WTC11 (cell line): ENCODE results near the gene RGL1. TPM values are rescaled to one million over a fixed set of nuclear protein-coding genes. Genes with fewer than 3 reads are reported as not detected.

Source experiments
- ATAC-seq: fragments of 200-7000 bp; cut with Tn5 transposase; 2 replicates; pipeline ENCODE4 v1.10.0; 2021; ENCODE audit warnings: mild to moderate bottlenecking, moderate library complexity
- CTCF ChIA-PET: fragments of 300-600 bp; sonication (Branson Sonifier 250); formaldehyde crosslinking; loops from one replicate; lab custom pipeline; 2021; ENCODE audit warnings: antibody characterized with exemption; lab: Charles Lee
- POLR2A ChIA-PET: fragments of 350-600 bp; sonication (Branson Sonifier 250); formaldehyde crosslinking; loops from one replicate; lab custom pipeline; 2021; ENCODE audit warnings: antibody characterized with exemption; lab: Charles Lee
- DNase-seq: peaks from one replicate; pipeline ENCODE4 v3.0.0; 2021; ENCODE audit warnings: low spot score
- H3K27ac Mint-ChIP-seq: 2 replicates; pipeline ENCODE4 v1.8.0; 2021; ENCODE audit warnings: mixed read lengths
- H3K27me3 Mint-ChIP-seq: 2 replicates; pipeline ENCODE4 v1.8.0; 2021; ENCODE audit warnings: low read depth, mild to moderate bottlenecking, moderate library complexity, mixed read lengths
- H3K36me3 Mint-ChIP-seq: 2 replicates; pipeline ENCODE4 v1.8.0; 2021; ENCODE audit warnings: mixed read lengths
- H3K4me1 Mint-ChIP-seq: 2 replicates; pipeline ENCODE4 v1.8.0; 2022; ENCODE audit warnings: mixed read lengths
- H3K4me3 Mint-ChIP-seq: 2 replicates; pipeline ENCODE4 v1.8.0; 2021; ENCODE audit warnings: mild to moderate bottlenecking, moderate library complexity, mixed read lengths
- H3K9me3 Mint-ChIP-seq: 2 replicates; pipeline ENCODE4 v1.8.0; 2021; ENCODE audit warnings: mixed read lengths
- ELF4 ChIP-seq: sonication (generic); formaldehyde crosslinking; IDR thresholded peaks from 2 replicates; pipeline ENCODE4 v1.8.1; 2022; ENCODE audit warnings: low read depth, mild to moderate bottlenecking, moderate library complexity, missing genetic modification reagents
- ESRRA ChIP-seq: sonication (generic); formaldehyde crosslinking; IDR thresholded peaks from 2 replicates; pipeline ENCODE4 v1.8.1; 2022; ENCODE audit warnings: mild to moderate bottlenecking, missing genetic modification reagents, borderline replicate concordance
- FOXJ3 ChIP-seq: sonication (generic); formaldehyde crosslinking; IDR thresholded peaks from 2 replicates; pipeline ENCODE4 v1.9.0; 2021; ENCODE audit warnings: missing genetic modification reagents, mild to moderate bottlenecking, borderline replicate concordance
- JAZF1 ChIP-seq: fragments of 250-450 bp; sonication (Bioruptor Pico); IDR thresholded peaks from 2 replicates; pipeline ENCODE4 v1.9.0; 2021; ENCODE audit warnings: moderate library complexity, mild to moderate bottlenecking, inconsistent platforms
- NFATC4 ChIP-seq: fragments of 250-450 bp; sonication (Bioruptor Pico); IDR thresholded peaks from 2 replicates; pipeline ENCODE4 v1.9.0; 2021; ENCODE audit warnings: mild to moderate bottlenecking
- NFE2L1 ChIP-seq: sonication (generic); formaldehyde crosslinking; IDR thresholded peaks from 2 replicates; pipeline ENCODE4 v1.8.1; 2023; ENCODE audit warnings: missing genetic modification reagents
- NR1H2 ChIP-seq: sonication (generic); formaldehyde crosslinking; IDR thresholded peaks from 2 replicates; pipeline ENCODE4 v1.9.0; 2021; ENCODE audit warnings: mild to moderate bottlenecking, moderate library complexity, missing genetic modification reagents
- RELA ChIP-seq: sonication (generic); formaldehyde crosslinking; IDR thresholded peaks from 2 replicates; pipeline ENCODE4 v1.8.1; 2022; ENCODE audit warnings: missing genetic modification reagents, mild to moderate bottlenecking, borderline replicate concordance
- SOX15 ChIP-seq: fragments of 250-450 bp; sonication (Bioruptor Pico); IDR thresholded peaks from 2 replicates; pipeline ENCODE4 v1.9.0; 2021; ENCODE audit warnings: mild to moderate bottlenecking
- TEAD1 ChIP-seq: sonication (generic); formaldehyde crosslinking; IDR thresholded peaks from 2 replicates; pipeline ENCODE4 v1.8.0; 2022; ENCODE audit warnings: mild to moderate bottlenecking, missing genetic modification reagents
- TP53 ChIP-seq: sonication (generic); formaldehyde crosslinking; IDR thresholded peaks from 2 replicates; pipeline ENCODE4 v1.8.1; 2023; ENCODE audit warnings: mild to moderate bottlenecking, missing genetic modification reagents
- ZNF219 ChIP-seq: sonication (generic); formaldehyde crosslinking; IDR thresholded peaks from 2 replicates; pipeline ENCODE4 v1.8.0; 2023; ENCODE audit warnings: missing genetic modification reagents, mild to moderate bottlenecking, borderline replicate concordance
- ZNF423 ChIP-seq: fragments of 250-450 bp; sonication (Bioruptor Pico); IDR thresholded peaks from 2 replicates; pipeline ENCODE4 v2.1.2; 2022; ENCODE audit warnings: mild to moderate bottlenecking, moderate library complexity
- ZNF425 ChIP-seq: fragments of 250-450 bp; sonication (Bioruptor Pico); conservative IDR thresholded peaks from 2 replicates; pipeline ENCODE4 v1.9.0; 2021; ENCODE audit warnings: mild to moderate bottlenecking
- total RNA-seq: library from RNA; stranded (reverse); gene quantifications from 3 replicates; pipeline ENCODE4 v1.2.3, GENCODE V29; 2021
- TF ChIP-seq, protein P1 (sequence below): sonication (generic); formaldehyde crosslinking; conservative IDR thresholded peaks from 2 replicates; pipeline ENCODE4 v1.8.1; 2023; ENCODE audit warnings: mild to moderate bottlenecking, low read depth, missing genetic modification reagents, moderate library complexity
- TF ChIP-seq, protein P2 (sequence below): sonication (generic); formaldehyde crosslinking; IDR thresholded peaks from 2 replicates; pipeline ENCODE4 v1.8.0; 2023; ENCODE audit warnings: missing genetic modification reagents, mild to moderate bottlenecking, borderline replicate concordance

RGL1 gene
- total RNA-seq, 1 experiment from 2014 or later, result 1.5 TPM

- ATAC-seq, result no peak
- peaks cover 42% of the 10 kb centered on the region for H3K9me3 Mint-ChIP-seq
- H3K4me1 Mint-ChIP-seq, result no peaks in the 10 kb centered on the region
- POLR2A ChIA-PET, result no interaction called here
- H3K4me3 Mint-ChIP-seq, result no peak overlapping the region
- TF ChIP-seq ELF4, result no peak
- TF ChIP-seq, all 79 proteins: peak for 0
- no peak for DNase-seq
- H3K36me3 Mint-ChIP-seq, result peaks cover 17% of the 10 kb centered on the region
- no peaks in the 10 kb centered on the region for H3K27me3 Mint-ChIP-seq
- CTCF ChIA-PET, result no interaction called here
- no peak overlapping the region for H3K27ac Mint-ChIP-seq
Observed at GRCh38 chr1:183764981-183765380, 39.9 kb upstream of the RGL1 start.

DNA sequence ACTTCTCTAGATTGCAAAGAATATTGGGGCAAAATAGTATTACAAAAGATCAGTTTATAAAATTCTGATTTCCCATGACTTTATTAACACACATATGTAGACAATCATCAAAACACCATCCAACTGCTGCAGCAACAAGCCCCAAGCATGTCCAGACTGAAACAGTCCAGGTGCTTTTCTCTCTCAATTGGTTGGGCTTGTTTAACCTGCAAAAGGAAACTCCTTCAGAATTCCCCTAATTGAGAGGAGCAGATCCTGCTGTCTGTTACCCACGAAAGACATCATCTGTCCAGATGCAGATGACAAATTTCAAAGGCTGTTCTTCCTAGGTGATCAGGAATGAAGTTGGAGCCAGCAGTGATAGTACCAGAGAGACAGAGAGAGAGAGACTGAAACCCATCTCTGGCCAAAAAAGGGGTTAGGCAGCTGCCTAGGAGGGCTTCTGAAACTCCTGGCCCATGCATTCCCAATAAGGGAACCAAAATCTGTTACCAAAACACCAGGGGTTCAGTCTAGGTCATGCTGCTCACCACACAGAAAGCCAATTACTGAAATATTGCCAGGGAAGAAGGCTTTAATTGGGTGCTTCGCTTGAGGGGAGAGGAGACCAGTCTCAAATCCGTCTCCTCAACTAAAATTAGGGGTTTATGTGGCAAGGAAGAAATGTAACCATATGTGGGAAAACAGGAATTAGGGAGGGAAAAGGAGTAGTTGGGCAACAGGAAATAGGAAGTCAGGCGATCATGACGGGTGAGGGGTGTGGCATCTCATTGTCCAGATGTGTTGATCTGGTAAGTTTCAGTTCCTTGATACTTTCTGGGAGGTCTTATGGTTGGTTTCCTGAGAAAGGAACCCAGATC, 34.7 kb upstream of the RGL1 start:
- H3K4me3 Mint-ChIP-seq, result no peak overlapping the region
- peaks cover 43% of the 10 kb centered on the region for H3K9me3 Mint-ChIP-seq
- peaks cover 4% of the 10 kb centered on the region for H3K27me3 Mint-ChIP-seq
- DNase-seq, result no peak
- TF ChIP-seq ZNF425 (CRISPR knock-in tag) (no peak), TEAD1 (CRISPR knock-in tag) (no peak), ZNF219 (CRISPR knock-in tag) (no peak), RELA (CRISPR knock-in tag) (no peak), NFE2L1 (CRISPR knock-in tag) (no peak), JAZF1 (CRISPR knock-in tag) (no peak)
- TF ChIP-seq, all 79 proteins: peak for 0
- ATAC-seq, result no peak
- ChIA-PET CTCF (no interaction called here), POLR2A (no interaction called here)
- Mint-ChIP-seq H3K4me1 (no peaks in the 10 kb centered on the region), H3K36me3 (peaks cover 28% of the 10 kb centered on the region), H3K27ac (no peak overlapping the region)

GRCh38 chr1:183770816-183771128, 34.1 kb upstream of the RGL1 start:
- Mint-ChIP-seq H3K4me3 (no peak overlapping the region), H3K4me1 (no peaks in the 10 kb centered on the region), H3K27me3 (peaks cover 4% of the 10 kb centered on the region), H3K36me3 (peaks cover 31% of the 10 kb centered on the region), H3K9me3 (peaks cover 45% of the 10 kb centered on the region), H3K27ac (no peak overlapping the region)
- DNase-seq (no peak), ATAC-seq (no peak)
- POLR2A ChIA-PET, result no interaction called here
- CTCF ChIA-PET, result no interaction called here
- TF ChIP-seq NR1H2, result no peak
- TF ChIP-seq ESRRA (CRISPR knock-in tag), result no peak
- TF ChIP-seq, protein P1, sequence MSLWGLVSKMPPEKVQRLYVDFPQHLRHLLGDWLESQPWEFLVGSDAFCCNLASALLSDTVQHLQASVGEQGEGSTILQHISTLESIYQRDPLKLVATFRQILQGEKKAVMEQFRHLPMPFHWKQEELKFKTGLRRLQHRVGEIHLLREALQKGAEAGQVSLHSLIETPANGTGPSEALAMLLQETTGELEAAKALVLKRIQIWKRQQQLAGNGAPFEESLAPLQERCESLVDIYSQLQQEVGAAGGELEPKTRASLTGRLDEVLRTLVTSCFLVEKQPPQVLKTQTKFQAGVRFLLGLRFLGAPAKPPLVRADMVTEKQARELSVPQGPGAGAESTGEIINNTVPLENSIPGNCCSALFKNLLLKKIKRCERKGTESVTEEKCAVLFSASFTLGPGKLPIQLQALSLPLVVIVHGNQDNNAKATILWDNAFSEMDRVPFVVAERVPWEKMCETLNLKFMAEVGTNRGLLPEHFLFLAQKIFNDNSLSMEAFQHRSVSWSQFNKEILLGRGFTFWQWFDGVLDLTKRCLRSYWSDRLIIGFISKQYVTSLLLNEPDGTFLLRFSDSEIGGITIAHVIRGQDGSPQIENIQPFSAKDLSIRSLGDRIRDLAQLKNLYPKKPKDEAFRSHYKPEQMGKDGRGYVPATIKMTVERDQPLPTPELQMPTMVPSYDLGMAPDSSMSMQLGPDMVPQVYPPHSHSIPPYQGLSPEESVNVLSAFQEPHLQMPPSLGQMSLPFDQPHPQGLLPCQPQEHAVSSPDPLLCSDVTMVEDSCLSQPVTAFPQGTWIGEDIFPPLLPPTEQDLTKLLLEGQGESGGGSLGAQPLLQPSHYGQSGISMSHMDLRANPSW (CRISPR knock-in tag), result no peak
- no peak for TF ChIP-seq NFATC4 (CRISPR knock-in tag)
- no peak for TF ChIP-seq TP53 (CRISPR knock-in tag)

- CTCF ChIA-PET, result no interaction called here
- no peak overlapping the region for H3K4me3 Mint-ChIP-seq
- H3K9me3 Mint-ChIP-seq, result peaks cover 51% of the 10 kb centered on the region
- peaks cover 34% of the 10 kb centered on the region for H3K36me3 Mint-ChIP-seq
- no peaks in the 10 kb centered on the region for H3K4me1 Mint-ChIP-seq
- no peak overlapping the region for H3K27ac Mint-ChIP-seq
- POLR2A ChIA-PET, result no interaction called here
- no peak for ATAC-seq
- TF ChIP-seq ESRRA (CRISPR knock-in tag) (no peak), FOXJ3 (CRISPR knock-in tag) (no peak), ZNF423 (CRISPR knock-in tag) (no peak), SOX15 (CRISPR knock-in tag) (no peak), ELF4 (no peak)
- TF ChIP-seq, protein P2, sequence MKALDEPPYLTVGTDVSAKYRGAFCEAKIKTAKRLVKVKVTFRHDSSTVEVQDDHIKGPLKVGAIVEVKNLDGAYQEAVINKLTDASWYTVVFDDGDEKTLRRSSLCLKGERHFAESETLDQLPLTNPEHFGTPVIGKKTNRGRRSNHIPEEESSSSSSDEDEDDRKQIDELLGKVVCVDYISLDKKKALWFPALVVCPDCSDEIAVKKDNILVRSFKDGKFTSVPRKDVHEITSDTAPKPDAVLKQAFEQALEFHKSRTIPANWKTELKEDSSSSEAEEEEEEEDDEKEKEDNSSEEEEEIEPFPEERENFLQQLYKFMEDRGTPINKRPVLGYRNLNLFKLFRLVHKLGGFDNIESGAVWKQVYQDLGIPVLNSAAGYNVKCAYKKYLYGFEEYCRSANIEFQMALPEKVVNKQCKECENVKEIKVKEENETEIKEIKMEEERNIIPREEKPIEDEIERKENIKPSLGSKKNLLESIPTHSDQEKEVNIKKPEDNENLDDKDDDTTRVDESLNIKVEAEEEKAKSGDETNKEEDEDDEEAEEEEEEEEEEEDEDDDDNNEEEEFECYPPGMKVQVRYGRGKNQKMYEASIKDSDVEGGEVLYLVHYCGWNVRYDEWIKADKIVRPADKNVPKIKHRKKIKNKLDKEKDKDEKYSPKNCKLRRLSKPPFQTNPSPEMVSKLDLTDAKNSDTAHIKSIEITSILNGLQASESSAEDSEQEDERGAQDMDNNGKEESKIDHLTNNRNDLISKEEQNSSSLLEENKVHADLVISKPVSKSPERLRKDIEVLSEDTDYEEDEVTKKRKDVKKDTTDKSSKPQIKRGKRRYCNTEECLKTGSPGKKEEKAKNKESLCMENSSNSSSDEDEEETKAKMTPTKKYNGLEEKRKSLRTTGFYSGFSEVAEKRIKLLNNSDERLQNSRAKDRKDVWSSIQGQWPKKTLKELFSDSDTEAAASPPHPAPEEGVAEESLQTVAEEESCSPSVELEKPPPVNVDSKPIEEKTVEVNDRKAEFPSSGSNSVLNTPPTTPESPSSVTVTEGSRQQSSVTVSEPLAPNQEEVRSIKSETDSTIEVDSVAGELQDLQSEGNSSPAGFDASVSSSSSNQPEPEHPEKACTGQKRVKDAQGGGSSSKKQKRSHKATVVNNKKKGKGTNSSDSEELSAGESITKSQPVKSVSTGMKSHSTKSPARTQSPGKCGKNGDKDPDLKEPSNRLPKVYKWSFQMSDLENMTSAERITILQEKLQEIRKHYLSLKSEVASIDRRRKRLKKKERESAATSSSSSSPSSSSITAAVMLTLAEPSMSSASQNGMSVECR (CRISPR knock-in tag), result no peak
- H3K27me3 Mint-ChIP-seq, result peaks cover 4% of the 10 kb centered on the region
- DNase-seq, result no peak
Observed at GRCh38 chr1:183773482-183774274, 31.2 kb upstream of the RGL1 start.
